HUDEP-2 (cell line): ENCODE data around the gene PTPN22.
A peak's percentile ranks its signal among the peaks of the same experiment; 100 is the strongest.
"Not testable (repeated sequence)": the region's sequence is repeated elsewhere in the genome, so short reads cannot be mapped to it uniquely, and the experiment has no call there.

Experiments
- DNase-seq, 76 experiments: peaks; one replicate each; lab custom pipeline; 2025; ENCODE audit not compliant: unreplicated experiment in 76 of 76; lab: John Stamatoyannopoulos, UW

PTPN22 gene

GRCh38 chr1:113855630-113856400, 15.7 kb downstream of the PTPN22 start:
- DNase-seq = no peak

- DNase-seq = no peak
Measured at GRCh38 chr1:113854234-113854633, 17.3 kb downstream of the PTPN22 start.

GRCh38 chr1:113852694-113853093, 18.8 kb downstream of the PTPN22 start:
- DNase-seq = not testable (repeated sequence)

- DNase-seq = no peak
Measured at GRCh38 chr1:113850127-113850796, 21.2 kb downstream of the PTPN22 start.

- DNase-seq = no peak
Measured at GRCh38 chr1:113849072-113849471, 22.4 kb downstream of the PTPN22 start.

- no peak for DNase-seq
Measured at GRCh38 chr1:113846391-113847035, 25.0 kb downstream of the PTPN22 start.

- DNase-seq = no peak
Measured at GRCh38 chr1:113836534-113836933, 35.0 kb downstream of the PTPN22 start.

GRCh38 chr1:113835686-113836290, 35.7 kb downstream of the PTPN22 start:
- DNase-seq = peak in 20 of 76 experiments; percentile 5 to 54 (median 32)

GRCh38 chr1:113834716-113835115, 36.8 kb downstream of the PTPN22 start:
- DNase-seq = no peak

GRCh38 chr1:113830039-113830438, 41.5 kb downstream of the PTPN22 start:
- no peak for DNase-seq

GRCh38 chr1:113821916-113822315, 49.6 kb downstream of the PTPN22 start:
- no peak for DNase-seq

- DNase-seq = no peak
Measured at GRCh38 chr1:113818578-113818977, 52.9 kb downstream of the PTPN22 start.

GRCh38 chr1:113813218-113813617, 58.3 kb downstream of the PTPN22 start:
- DNase-seq = no peak

- DNase-seq = no peak
Measured at GRCh38 chr1:113812661-113813135, 58.8 kb downstream of the PTPN22 start.

GRCh38 chr1:113811888-113812660, 59.4 kb downstream of the PTPN22 start, which contains the start of gene RSBN1:
Gene RSBN1 (minus strand): TSS chr1:113812476. CDS start chr1:113812412, 64 bp downstream.
- DNase-seq = peak; percentile 27 to 99 (median 97)

GRCh38 chr1:113811156-113811887, 60.2 kb downstream of the PTPN22 start:
- DNase-seq = peak in 23 of 76 experiments; percentile 5 to 81 (median 32)

GRCh38 chr1:113809670-113810602, 61.6 kb downstream of the PTPN22 start:
- no peak for DNase-seq

GRCh38 chr1:113808450-113809195, 62.9 kb downstream of the PTPN22 start:
- DNase-seq = peak in 3 of 76 experiments; percentile 9 to 19 (median 13)
